Pulmonary artery endothelial cell (primary cell): Measurements from ENCODE around the gene FRRS1L. TPM values are rescaled to one million over a fixed set of nuclear protein-coding genes. Genes with fewer than 3 reads are reported as not detected.
"Not testable (repeated sequence)": the region's sequence is repeated elsewhere in the genome, so short reads cannot be mapped to it uniquely, and the experiment has no call there.

Source experiments
- DNase-seq: peaks from one replicate; pipeline ENCODE4 v3.0.0-alpha.2; 2011; ENCODE audit warnings: low read depth, low spot score
- total RNA-seq: library from RNA; depleted of rRNA; stranded (reverse); fragments of >200 nt; gene quantifications from 2 replicates; pipeline ENCODE4 v1.2.3, GENCODE V29; 2014

FRRS1L gene
- total RNA-seq, 1 donor from 2014 or later = not detected

DNA sequence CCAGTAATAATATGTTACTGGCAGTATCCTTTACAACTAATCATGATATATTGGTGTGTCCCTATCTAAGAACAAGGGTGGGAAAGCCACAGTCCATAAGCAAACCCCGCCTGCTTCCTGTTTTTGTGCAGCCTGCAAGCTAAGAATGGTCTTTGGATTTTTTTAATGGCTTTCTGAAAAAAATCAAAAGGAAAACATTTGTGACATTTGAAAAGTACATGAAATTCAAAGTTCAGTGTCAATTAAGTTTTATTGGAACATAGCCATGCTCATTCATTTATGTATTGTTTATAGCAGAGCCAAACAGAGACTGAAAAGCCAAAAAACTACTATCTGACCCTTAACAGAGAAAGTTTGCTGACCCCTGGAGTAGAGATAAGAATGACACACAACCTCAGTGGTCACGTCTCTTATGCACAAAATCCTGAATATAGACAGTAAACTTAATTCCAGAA, 34.5 kb downstream of the FRRS1L start:
- DNase-seq = no peak

- DNase-seq = no peak
Observed at GRCh38 chr9:109129470-109130197, 37.4 kb downstream of the FRRS1L start.

DNA sequence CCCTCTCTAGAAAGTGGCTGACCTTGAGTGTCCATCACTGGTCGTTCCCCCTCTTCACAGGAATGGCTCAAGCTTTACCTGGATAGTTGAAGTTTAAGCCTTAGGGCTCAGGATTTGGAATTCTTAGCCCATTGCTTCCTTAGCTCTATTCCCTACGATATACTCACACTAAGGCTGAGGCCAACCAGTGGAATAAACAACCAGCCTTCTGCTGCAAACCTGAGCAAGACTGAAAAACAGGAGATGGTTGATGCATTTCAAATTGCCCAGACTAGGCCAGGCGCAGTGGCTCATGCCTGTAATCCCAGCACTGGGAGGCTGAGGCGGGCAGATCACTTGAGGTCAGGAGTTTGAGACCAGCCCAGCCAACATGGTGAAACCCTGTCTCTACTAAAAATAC, 40.4 kb downstream of the FRRS1L start:
- not testable (repeated sequence) for DNase-seq

DNA sequence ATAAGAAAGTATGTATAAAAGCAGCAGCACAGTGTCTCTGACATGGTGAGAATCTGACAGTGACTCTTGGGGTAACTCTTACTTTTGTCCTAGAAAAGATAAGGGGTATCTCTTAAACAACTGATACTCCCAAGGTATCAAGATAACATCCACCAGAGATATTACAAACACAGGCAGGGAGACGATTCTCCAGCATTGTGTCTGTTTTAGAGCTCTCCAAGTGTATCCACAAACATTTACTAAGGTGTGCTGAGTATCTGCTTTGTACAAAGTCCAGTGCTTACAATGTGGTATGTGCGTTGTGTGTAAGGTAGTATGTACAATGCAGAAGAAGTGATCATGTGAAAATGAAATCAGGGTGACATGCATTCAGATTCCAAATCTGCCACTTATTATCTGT, 42.9 kb downstream of the FRRS1L start:
- DNase-seq = no peak

- no peak for DNase-seq
Observed at GRCh38 chr9:109122726-109123621, 44.1 kb downstream of the FRRS1L start.

GRCh38 chr9:109121232-109121796, 45.7 kb downstream of the FRRS1L start:
- DNase-seq = no peak

DNA sequence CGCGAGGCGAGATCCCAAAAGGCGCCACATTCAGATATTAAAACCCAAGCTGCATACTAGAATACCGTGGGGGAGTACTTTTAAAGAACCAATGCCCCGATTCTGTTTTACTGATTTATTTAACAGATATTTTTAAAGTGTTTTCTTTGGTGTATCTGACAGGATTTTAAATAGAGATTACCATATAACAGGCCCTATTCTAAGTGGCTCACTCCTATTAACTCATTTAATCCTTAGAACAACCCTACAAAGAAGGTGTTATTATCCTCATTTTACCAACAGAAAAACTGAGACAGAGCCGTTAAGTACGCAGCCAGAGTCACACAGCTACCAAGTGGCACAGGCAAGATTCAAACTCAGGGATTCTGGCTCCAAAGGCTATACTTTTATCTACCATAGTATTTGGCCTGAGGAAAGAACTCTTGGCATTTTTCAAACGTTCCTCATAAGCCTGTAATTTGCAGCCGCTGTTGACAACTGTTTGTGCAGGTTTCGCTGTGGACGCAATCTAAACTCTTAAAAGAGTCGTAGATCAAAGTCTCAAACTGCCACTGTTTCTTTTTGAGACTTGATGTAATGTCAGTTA, 46.8 kb downstream of the FRRS1L start:
- no peak for DNase-seq

GRCh38 chr9:109119439-109120203, 47.4 kb downstream of the FRRS1L start, which contains the start of gene TMEM245:
TMEM245 (minus strand) TSS chr9:109119947; CDS start chr9:109119913, 34 bp downstream.
- DNase-seq = peak; percentile 98

GRCh38 chr9:109118808-109119438, 48.1 kb downstream of the FRRS1L start:
- no peak for DNase-seq

DNA sequence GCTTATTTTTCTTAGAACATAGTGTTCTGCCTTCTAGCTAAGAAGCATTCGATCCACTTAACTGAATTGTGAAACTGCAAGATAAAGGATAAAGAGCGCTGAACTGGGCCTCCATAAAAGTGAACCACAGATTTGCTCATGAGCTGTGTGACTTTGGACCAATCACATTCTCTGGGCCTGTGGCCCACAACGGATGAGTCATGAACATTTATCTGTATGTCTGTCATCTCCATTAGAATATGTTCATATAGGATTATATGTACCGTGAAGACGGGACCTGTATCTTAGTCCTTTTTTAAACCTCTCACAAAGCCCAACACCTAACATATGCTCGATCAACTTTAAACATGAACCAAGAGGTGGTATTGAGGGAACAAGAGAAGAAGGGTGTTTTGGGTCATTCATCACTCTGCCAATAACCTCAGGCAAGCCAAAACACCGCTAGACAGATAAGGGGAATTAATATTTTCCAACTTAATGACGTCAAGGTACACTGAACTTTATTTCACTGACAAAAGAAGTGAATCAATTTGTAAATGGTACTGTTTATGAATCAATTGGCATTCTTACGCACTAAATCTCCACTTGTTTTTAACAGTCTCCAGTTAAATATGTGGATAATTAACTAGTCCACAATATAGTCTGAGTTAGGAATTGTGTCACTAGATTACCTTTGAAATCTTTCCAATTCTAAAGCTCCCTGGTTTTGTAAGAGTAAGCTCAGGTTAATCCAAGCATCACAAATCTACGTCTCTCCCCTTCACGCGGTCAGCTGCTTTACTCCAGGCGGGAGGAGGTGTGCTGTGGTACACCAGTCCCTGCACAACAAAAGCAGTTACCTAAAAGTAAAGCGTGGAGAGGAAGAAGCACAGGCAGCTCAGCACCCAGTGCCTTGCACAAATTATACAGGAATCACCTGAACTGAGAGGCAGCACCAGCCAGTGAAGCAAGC, 48.9 kb downstream of the FRRS1L start:
- DNase-seq = no peak

- no peak for DNase-seq
Observed at GRCh38 chr9:109115931-109116526, 51.0 kb downstream of the FRRS1L start.

DNA sequence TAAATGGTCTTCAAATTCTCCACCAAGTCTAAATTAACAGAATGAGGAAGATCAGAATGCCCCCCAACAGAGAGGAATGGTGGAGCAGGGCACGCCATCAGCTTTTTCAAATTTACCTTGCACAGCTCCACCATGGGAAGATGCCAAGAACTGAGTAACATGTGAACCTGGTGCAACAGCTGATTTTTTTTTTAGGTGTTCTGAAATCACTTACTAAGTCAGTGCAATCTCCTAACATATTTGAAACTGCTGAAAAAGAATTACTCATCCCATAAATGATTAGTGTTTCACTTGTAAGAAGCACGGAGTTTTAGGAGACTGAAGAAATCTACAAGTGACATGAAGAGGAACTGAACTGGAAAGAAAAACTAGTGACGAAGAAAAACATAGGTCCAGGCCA, 52.4 kb downstream of the FRRS1L start:
- no peak for DNase-seq

- no peak for DNase-seq
Observed at GRCh38 chr9:109113892-109114609, 53.0 kb downstream of the FRRS1L start.

DNA sequence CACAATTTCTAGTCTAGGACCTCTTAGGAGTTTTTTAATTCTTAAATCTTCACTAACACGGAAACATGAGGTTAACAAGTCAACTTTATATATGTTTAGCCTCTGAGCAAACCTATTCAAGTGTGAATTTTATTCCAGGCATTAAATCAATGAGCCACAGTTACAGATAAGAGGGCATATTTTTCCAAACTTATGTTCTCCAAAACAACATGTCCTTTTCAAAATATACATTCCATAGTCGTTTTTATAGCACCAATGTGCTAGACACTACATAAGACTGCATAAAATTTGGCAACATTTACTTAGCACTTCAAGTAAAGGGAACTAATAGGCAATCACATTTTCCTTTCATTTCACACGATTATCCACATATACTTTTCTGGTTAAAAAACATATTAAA, 53.8 kb downstream of the FRRS1L start:
- DNase-seq = no peak

GRCh38 chr9:109110329-109111021, 56.6 kb downstream of the FRRS1L start:
- no peak for DNase-seq

DNA sequence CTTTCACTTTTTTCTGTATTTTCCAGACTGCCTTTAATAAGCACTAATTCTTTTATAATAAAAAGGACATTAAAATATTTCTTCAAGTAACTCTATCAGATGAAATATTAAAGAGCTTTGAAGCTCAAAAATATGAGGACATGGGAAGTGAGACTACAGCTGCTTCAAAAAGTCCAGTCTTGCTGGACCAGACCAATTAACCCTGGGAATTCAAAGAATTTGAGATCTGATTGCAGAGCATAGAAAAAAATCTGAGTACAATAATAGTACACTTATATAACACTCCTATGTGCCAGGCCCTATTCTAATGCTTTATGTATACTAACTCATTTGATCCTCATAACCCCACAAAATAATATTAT, 57.1 kb downstream of the FRRS1L start:
- DNase-seq = no peak

DNA sequence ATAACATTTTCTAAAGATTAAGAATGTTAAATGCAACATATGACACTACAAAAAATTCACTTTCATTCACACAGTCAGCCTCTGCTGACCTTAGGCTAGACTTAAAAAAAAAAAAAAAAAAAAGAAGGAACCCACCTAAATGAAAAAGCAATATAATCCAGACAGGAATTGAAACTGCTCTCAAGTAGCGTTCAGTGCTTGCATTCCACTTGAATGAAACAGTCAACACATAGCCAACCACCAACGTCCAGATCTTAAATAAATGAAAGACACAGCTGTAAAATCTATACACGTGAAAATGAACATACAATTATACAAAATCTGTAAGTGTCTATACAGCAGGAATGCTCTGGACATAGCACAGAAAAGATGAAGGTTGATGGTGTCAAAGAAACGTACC, 58.7 kb downstream of the FRRS1L start:
- no peak for DNase-seq
